Suppressor macrophage (primary cell): ENCODE data around the gene SERPINB8.

Experiments used
- DNase-seq, 4 experiments: peaks; one replicate each; pipeline ENCODE4 v3.0.0-alpha.2; 2020 to 2022

The SERPINB8 gene

GRCh38 chr18:64019922-64020756 is 50.3 kb downstream of the SERPINB8 start:
- no peak for DNase-seq

DNA sequence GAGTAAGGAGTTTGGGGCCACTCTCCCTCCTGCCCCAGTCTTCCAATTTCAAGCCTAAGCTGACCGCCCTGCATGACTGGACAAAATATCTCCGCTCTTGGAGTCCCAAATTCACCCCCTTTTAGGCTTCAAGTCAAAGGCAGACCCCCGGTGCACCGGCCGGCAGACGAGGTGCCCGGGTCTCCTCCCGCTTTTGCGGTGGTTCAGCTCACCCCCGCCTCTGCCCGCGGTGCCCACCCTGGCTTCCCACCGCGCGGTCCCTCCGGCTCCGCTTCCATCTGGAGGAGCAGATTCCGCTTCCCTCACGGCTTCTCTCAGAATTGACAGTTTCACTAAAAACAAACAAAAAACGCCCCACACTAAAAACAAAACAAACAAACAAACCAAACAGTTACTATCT is 56.5 kb downstream of the SERPINB8 start:
- DNase-seq, result no peak

GRCh38 chr18:64027931-64028695 is 58.2 kb downstream of the SERPINB8 start:
- DNase-seq, result no peak

DNA sequence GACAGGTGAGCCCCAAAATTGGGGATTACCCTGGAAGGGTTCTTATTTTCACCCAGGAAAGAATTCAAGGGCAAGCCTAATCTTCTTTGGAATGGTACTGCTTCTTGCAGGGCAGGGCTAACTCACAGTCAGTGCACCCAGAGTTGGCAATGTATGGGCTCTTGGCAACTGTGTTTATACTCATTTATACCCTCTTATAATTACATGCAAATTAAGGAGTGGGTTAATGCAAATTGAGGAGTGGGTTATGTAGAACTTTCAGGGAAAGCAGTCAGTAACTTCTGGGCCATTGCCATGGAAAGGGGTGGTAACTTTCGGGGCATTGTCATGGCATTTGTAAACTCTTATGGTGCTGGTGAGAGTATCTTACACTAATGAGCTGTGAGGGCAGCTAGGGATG is 59.2 kb downstream of the SERPINB8 start:
- no peak for DNase-seq

- no peak for DNase-seq
Measured at GRCh38 chr18:64031411-64031810, 61.5 kb downstream of the SERPINB8 start.

DNA sequence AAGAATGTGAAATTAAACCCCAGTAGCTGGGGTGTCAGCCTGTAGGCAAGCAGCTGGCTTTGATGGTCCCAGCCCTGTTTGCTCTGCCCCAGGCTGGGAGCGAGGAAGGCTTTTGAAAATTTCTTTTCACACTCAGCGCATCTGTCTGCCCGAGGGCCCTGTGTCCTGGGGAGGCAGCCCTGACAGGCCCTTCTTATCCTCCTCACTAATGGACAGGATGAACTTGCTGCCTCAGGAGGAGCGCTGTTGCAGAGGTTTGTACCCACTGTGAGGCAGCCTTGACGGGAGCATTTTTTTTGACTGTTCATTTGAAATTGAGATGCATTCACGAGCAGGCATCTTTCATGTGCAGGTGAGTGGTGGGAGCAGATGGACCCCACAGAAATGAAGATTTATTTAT is 62.4 kb downstream of the SERPINB8 start:
- DNase-seq, result no peak

DNA sequence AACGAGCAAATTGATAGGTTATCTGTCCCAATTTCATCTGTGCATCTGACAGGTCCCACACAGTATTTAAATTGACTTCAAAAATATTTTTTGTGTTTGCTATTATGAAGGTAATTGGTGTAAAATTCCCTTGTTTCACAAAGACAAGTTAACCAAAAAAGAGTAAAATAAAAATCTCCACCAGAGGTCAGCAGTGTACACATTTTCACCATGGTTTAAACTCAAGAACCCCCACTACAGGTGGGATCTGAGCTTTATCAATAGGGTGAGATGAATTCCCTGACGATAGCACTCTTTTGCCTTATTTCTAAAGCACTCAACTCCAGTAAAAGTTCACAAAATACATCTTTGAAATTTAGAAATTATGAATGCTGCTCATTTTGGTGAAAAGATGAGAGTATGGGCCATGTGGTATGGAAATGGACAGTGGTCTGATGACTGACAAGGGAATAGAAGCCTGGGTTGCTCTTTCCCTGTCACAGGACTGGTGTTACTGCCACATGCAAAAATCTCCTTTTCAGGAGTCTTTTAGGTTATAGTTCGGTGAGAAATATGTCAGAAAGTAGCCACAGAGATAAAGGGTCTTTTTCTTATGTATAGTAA is 68.0 kb downstream of the SERPINB8 start:
- DNase-seq, result peak in 3 of 4 experiments; percentile 19 to 31 (median 22)
